Measurements from ENCODE around the gene OPN1MW.
"Not testable (repeated sequence)": the region's sequence is repeated elsewhere in the genome, so short reads cannot be mapped to it uniquely, and the experiment has no call there.

OPN1MW gene

GRCh38 chrX:154142950-154143745 lies 39.2 kb upstream of the OPN1MW start:
- TF ChIP-seq CTCF (IDR thresholded peaks at IDR 0.05; ENCODE audit: low read depth, low read length) = no peak
- DNase-seq (ENCODE audit: extremely low read depth, low read depth) = no peak

GRCh38 chrX:154144010-154144409 lies 38.4 kb upstream of the OPN1MW start, which contains the start of gene OPN1LW:
Gene OPN1LW, plus strand, starts transcription at chrX:154144243. Its CDS starts 41 bp downstream, at chrX:154144284.
- DNase-seq (ENCODE audit: extremely low read depth, low read depth) = not testable (repeated sequence)

GRCh38 chrX:154151030-154151429 lies 31.4 kb upstream of the OPN1MW start:
- DNase-seq (ENCODE audit: extremely low read depth, low read depth) = not testable (repeated sequence)

GRCh38 chrX:154156221-154156620 lies 26.2 kb upstream of the OPN1MW start:
- DNase-seq (ENCODE audit: extremely low read depth, low read depth) = not testable (repeated sequence)

GRCh38 chrX:154157207-154157606 lies 25.2 kb upstream of the OPN1MW start:
- not testable (repeated sequence) for DNase-seq (ENCODE audit: extremely low read depth, low read depth)

- DNase-seq (ENCODE audit: extremely low read depth, low read depth) = not testable (repeated sequence)
Measured at GRCh38 chrX:154159345-154159744, 23.1 kb upstream of the OPN1MW start.

- DNase-seq (ENCODE audit: extremely low read depth, low read depth) = not testable (repeated sequence)
Measured at GRCh38 chrX:154164902-154165301, 17.5 kb upstream of the OPN1MW start.

GRCh38 chrX:154168384-154168783 lies 14.0 kb upstream of the OPN1MW start:
- DNase-seq (ENCODE audit: extremely low read depth, low read depth) = not testable (repeated sequence)

- not testable (repeated sequence) for DNase-seq (ENCODE audit: extremely low read depth, low read depth)
Measured at GRCh38 chrX:154172535-154172943, 9.9 kb upstream of the OPN1MW start.

- not testable (repeated sequence) for DNase-seq (ENCODE audit: extremely low read depth, low read depth)
Measured at GRCh38 chrX:154174356-154174755, 8.0 kb upstream of the OPN1MW start.

GRCh38 chrX:154183794-154184193 lies 1.4 kb downstream of the OPN1MW start:
- not testable (repeated sequence) for DNase-seq (ENCODE audit: extremely low read depth, low read depth)

GRCh38 chrX:154192846-154193245 lies 10.4 kb downstream of the OPN1MW start:
- DNase-seq (ENCODE audit: extremely low read depth, low read depth) = not testable (repeated sequence)

GRCh38 chrX:154194316-154194715 lies 11.9 kb downstream of the OPN1MW start:
- DNase-seq (ENCODE audit: extremely low read depth, low read depth) = not testable (repeated sequence)

GRCh38 chrX:154196466-154196865 lies 14.1 kb downstream of the OPN1MW start:
- DNase-seq (ENCODE audit: extremely low read depth, low read depth) = not testable (repeated sequence)

GRCh38 chrX:154209670-154210418 lies 27.4 kb downstream of the OPN1MW start:
- not testable (repeated sequence) for DNase-seq (ENCODE audit: extremely low read depth, low read depth)

GRCh38 chrX:154211057-154211456 lies 28.7 kb downstream of the OPN1MW start:
- DNase-seq (ENCODE audit: extremely low read depth, low read depth) = not testable (repeated sequence)

- DNase-seq (ENCODE audit: extremely low read depth, low read depth) = not testable (repeated sequence)
Measured at GRCh38 chrX:154211499-154211898, 29.1 kb downstream of the OPN1MW start.

GRCh38 chrX:154219456-154219855 lies 37.1 kb downstream of the OPN1MW start, which contains the start of gene OPN1MW2:
Gene OPN1MW2, plus strand, starts transcription at chrX:154219756. Its CDS starts 60 bp downstream, at chrX:154219816.
- DNase-seq (ENCODE audit: extremely low read depth, low read depth) = not testable (repeated sequence)

- not testable (repeated sequence) for DNase-seq (ENCODE audit: extremely low read depth, low read depth)
Measured at GRCh38 chrX:154225292-154225691, 42.9 kb downstream of the OPN1MW start.

- DNase-seq (ENCODE audit: extremely low read depth, low read depth) = not testable (repeated sequence)
Measured at GRCh38 chrX:154226706-154227105, 44.3 kb downstream of the OPN1MW start.

Measured in AG09319 (cell line).